ENCODE results near the gene RNF144A.

DNA sequence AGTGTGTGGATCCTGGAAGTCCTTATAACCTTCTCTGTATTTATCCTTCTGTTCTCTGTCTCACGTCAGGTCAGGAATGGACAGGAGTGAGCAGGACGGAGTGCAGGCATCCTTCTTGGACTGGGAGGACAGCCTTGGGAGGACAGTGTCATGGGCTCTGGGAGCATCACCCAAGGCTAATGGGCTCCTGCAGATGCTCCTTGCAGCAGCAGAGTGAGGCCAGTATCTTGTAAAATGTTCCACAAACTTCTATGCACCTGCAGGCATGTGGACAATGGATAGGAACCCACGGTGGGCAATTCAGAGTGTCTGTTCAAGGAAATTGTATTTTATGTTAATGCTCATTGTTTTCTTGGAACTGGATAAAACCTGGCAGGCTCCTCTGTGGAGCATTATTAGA lies 176.2 kb downstream of the RNF144A start:
- TF ChIP-seq, protein P1, sequence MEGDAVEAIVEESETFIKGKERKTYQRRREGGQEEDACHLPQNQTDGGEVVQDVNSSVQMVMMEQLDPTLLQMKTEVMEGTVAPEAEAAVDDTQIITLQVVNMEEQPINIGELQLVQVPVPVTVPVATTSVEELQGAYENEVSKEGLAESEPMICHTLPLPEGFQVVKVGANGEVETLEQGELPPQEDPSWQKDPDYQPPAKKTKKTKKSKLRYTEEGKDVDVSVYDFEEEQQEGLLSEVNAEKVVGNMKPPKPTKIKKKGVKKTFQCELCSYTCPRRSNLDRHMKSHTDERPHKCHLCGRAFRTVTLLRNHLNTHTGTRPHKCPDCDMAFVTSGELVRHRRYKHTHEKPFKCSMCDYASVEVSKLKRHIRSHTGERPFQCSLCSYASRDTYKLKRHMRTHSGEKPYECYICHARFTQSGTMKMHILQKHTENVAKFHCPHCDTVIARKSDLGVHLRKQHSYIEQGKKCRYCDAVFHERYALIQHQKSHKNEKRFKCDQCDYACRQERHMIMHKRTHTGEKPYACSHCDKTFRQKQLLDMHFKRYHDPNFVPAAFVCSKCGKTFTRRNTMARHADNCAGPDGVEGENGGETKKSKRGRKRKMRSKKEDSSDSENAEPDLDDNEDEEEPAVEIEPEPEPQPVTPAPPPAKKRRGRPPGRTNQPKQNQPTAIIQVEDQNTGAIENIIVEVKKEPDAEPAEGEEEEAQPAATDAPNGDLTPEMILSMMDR (IDR thresholded peaks at IDR 0.05) = no peak
- no peak for TF ChIP-seq POLR2A (IDR thresholded peaks at IDR 0.05)

Data from testis (tissue), 2 donors.